ENCODE measurements around the gene FAM174C.

DNA sequence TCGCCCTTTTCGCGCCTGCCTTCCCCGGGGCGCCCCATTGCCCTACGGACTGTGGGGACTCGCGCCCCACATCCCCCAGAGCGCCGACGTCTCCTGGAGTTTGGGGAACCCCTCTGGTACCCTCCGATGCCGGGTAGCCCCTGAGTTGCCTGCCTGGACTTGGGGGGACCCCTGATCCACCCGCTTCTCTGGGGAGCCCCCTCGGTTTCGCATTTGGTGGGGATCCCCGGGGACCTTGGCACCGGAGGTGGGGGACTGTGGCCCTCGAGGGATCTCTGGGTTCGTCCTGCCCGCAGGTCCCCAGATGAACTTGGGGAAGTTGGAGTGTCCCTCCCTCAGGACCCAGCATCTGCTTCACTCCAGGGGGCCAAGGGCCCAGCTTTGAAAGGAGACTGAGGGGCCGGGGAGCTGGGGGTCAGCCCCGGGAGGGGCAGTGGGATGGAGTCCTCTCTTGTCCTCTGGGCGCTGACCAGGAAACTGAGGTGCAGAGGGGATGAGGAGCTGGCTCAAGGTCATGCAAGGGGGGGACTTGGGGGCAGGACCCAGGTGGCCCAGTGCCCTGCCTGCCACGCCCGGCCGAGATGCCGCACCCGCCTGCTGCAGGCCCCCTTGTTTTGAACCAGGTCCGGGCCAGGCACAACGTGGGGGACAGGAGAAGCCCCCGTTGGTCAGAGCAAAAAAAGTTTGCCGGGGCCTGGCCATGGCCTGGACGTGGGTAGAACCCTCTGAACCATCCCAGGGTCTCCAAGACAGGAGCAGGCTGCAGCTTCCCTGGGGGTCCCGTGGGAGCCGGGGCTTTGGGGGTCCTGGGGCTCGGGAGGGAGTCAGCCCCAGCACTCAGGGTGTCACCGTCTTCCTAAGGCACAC lies 11.4 kb downstream of the FAM174C start:
- no peak for TF ChIP-seq POLR2A (IDR thresholded peaks at IDR 0.05)
- TF ChIP-seq, protein P1, sequence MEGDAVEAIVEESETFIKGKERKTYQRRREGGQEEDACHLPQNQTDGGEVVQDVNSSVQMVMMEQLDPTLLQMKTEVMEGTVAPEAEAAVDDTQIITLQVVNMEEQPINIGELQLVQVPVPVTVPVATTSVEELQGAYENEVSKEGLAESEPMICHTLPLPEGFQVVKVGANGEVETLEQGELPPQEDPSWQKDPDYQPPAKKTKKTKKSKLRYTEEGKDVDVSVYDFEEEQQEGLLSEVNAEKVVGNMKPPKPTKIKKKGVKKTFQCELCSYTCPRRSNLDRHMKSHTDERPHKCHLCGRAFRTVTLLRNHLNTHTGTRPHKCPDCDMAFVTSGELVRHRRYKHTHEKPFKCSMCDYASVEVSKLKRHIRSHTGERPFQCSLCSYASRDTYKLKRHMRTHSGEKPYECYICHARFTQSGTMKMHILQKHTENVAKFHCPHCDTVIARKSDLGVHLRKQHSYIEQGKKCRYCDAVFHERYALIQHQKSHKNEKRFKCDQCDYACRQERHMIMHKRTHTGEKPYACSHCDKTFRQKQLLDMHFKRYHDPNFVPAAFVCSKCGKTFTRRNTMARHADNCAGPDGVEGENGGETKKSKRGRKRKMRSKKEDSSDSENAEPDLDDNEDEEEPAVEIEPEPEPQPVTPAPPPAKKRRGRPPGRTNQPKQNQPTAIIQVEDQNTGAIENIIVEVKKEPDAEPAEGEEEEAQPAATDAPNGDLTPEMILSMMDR (IDR thresholded peaks at IDR 0.05): no peak
